GM21717 (cell line): ENCODE measurements around the gene MEG3.

Experiments
- ATAC-seq: cut with Tn5 transposase; IDR thresholded peaks from one replicate; pipeline ENCODE4 v1.9.1; 2021; ENCODE audit warnings: mild to moderate bottlenecking, moderate library complexity; ENCODE audit not compliant: unreplicated experiment

The MEG3 gene

DNA sequence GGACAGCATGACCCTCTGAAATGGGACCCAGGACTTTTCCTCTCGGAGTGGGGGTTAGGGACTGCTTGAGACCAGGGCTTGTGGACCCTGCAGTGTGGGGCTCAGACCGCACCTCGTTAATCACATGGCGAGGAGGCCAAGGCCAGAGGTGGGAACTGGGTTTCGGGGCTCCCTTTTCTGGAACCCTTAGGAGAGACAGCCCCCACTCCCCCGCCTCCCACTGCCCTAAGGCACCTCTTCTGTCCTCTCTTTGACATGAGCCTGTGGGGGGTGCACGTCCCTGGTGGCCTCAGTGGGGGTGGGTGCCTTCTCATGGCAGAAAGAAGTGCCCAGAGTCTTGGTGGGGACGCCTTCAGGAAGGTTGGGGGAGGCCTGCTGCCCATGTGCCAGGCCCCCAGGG, 53.3 kb downstream of the MEG3 start:
- no peak for ATAC-seq

DNA sequence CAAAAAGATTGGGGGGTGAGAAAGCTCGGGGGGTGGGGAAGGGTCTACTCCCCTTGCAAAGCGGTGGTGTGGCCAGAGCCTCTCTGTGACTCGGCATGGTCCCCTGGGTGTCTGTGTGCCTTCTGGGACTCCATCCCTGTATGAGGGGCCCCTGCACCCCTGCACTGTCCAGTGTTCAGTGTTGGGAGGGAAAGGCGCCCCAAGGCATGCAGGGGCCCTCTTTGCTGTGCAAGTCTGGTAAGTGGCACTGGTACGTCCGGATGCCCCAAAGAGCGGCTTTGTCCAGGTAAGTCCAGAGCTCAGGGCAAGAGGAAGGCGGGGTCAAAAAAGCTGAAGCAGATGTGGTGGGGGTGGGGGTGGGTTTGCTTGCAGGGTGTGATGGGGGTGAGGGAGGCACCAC, 53.9 kb downstream of the MEG3 start:
- ATAC-seq: no peak

DNA sequence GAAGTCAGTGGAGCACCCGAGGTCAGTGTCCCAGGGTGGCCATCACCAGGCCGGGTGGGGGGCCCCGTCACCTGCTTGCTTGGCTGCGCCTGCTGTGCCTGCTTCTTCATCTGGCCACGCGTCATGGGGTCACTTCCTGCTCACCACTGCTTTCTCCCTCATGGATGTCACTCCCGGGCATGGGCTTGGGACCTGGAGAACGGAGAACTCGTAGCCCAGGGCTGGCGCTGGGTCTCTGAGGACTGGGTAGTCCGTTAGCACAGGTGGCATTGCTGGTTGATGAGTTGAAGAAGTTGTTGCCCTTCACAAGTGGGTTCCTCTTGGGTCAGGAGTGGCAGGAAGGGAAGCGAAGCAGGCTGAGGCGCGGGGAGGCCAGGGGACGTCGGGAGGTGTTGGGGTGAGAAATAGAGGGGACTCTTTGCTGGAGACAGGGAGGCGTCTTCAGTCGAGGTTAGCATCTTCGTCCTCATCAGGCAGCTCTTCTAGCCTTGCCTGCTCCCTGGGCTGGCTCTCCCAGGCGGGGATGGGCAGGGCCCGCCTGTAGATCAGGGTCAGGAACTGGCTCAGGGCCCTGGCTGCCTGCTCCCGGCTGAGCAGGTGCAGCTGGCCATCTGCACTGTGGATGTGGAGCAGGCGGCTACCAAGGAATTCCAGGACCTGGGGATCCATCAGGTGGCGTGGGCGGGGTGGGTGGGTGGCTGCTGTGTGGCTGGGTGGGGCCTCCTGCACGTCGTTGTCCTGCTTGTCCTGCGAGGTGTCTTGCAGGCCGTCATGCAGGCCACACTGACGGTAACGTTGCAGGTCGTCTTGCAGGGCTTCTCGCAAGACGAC, 54.6 kb downstream of the MEG3 start:
- no peak for ATAC-seq

DNA sequence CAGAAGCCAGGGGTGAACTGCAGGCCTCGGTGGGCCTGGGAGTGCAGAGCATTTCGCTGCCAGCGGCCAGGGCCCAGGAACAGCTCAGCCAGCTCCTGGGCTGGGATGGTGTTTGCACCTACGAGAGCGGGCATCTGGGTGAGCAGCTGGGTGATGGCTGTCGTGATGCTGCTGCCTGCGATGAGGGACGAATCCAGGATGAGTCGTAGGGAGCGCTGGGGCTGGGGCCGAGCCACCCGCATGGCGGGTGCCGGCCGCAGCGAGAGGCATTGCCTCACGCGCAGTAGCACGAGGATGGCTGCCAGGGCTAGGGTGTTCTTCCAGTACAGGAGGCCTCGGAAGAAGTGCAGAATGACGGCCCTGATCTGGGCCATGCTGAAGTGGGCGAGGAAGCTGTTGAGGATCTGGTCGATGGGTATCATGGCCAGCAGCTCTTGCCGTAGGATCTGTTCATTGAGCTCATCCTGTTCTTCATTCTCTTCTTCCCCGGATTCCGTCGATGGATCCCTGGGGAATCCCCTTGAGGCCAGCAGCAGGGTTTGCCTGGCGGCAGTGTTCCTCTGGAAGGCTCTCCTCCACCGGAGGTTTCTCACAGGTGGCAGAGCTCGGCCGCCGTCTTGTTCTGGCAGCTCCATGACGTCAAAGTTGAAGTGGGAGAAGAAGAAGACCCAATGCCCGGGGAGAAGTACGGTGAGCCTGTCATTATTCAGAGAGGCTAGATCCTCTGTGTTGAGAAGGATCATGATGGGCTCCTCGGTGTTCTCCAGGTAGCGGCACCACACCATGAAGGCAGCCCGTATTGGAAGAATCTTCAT, 55.5 kb downstream of the MEG3 start:
- ATAC-seq: no peak

DNA sequence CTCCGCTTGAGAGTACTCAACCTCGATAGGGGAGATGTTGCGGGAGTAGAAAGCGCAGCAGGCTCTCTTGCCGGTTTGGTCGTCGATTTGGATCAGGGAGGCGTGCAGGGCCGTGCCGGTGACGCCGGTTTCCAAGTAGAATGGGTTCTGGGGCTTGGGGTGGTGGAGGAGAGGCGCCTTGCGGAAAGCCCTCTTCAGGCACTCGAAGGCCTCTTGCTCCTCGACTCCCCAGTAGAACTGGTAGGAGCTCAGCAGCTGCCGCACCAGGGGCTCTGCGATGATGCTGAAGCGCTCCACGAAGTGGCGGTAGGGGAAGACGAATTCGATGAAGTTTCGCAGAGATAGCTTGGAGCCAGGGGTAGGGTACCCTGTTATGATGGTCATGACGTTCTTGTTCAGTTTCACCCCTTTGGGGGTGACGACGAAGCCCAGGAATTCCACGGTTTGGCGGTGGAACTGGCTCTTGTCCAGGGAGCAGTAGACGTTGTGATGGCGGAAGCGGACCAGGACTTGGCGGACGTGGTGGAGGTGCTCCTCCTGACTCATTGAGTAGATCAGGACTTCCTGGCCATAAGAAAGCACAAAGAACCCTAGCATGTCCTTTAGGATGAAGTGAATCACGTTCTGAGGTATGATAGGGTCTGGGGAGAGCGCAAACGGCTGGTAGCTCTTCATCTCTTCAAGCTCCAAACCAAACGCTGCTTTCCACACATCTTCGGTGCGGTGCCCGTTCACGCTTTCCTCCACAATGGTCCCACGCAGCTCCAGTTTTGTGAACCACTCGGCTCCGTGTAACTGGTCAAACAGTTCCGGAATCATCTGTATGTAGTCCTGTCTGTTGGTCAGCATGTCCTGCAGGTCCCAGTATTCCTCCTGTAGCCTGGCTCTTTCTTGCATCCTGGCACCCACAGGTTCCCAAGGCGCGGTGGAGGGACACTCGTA, 56.4 kb downstream of the MEG3 start:
- no peak for ATAC-seq

DNA sequence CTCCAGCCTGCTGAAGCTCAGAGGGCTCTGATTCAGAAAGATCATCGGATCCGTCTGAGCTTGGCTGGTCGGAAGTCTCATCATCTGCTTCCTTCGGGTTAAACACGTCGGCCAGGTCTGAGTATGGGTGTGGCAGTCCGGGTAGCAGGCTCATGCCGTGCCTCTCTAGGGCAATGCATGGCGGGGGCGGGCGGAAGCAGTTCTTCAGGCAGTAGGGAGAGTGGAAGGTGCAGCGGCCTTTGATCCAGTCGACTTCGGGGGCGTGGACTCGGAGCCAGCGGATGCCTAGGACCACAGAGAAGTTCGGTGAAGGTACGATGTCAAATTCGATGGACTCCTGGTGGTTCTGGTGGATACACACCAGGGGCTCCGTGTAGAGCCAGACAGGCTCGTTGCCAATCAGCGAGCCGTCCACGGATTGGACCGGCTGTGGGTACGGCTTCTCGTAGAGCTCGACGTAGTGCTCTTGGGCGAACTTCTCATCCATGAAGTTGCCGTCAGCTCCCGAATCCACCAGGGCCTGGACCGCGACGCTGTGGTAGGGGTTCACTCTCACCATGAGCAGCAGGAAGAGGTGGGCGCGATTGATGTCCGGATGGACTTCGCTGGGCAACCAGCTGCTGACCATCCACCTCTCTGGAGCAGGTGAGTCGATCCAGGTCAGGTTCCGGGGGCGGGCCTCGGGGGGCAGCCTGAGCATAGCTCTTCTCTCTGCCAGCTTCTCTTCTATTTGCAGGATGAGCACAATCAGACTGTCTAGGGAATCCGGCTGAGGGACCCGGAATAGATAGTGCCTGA, 57.3 kb downstream of the MEG3 start:
- ATAC-seq: no peak

DNA sequence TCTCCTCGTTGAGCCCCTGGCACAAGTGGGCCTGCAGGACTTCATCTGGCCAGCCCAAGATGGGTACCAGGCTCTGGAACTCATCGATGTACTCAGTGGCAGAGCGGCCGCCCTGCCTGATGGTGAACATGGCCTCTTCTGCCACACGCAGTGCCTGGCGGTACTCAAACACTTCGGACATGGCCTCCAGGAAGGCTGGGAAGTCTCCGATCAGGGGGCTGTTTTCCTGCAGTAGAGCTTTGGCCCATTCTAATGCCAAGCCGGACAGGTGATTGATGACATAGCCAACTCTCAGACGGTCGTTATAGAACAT, 57.8 kb downstream of the MEG3 start:
- no peak for ATAC-seq

DNA sequence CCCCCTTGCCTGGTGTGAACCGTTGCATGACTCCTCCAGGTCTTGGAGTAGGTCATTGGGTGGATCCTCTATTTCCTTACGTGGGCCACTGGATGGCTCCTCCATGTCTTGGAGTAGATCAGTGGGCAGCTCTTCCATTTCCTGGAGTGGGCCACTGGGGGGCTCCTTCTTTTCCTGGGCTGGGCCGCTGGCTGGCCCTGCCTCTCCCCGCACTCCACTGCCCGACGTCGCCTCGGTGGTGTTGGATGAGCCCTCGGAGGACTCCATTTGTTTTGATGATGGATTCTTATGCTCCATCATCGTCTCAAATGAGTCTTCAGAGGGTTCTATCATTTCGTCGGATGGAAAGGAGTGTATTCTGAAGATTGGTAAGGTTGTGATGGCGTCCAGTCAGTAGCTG, 58.5 kb downstream of the MEG3 start:
- no peak for ATAC-seq

DNA sequence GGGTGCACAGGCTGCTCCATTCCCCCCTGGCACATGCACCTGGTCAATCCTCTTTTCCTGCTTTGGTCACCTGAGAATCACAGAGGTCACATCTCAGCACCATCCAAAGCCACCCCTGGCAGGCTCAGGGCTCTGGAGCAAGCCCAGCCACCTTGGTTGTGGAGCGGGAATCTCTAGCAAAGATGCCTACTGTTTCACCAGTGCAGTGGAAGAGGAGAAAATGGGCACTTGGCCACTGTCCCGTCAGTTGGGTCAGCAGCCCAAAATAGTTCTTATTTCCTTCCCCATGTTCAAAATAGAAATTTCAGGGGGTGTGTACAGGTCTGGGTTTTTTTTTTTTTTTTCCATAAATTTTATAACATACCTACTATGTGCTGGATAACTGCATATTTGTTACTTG, 59.3 kb downstream of the MEG3 start:
- no peak for ATAC-seq

DNA sequence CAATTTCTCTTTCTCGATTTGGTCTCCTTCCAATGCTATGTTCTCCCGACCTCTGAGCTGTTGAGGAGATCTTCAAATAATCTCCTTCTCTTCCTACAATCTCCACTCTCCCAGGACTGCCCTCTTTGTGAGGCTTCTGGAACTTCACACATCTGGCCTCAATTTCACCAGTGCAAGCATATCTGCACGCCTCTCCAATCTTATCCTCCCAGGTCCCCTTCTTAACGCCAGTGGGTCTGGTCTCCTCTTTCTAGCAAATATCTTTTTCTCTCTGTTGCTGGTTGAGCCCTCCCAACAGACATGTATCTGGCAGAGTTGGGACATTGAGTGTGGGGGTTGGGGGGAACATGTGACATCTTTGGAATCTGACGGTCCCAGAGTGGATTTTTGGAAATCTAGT, 59.7 kb downstream of the MEG3 start:
- no peak for ATAC-seq

DNA sequence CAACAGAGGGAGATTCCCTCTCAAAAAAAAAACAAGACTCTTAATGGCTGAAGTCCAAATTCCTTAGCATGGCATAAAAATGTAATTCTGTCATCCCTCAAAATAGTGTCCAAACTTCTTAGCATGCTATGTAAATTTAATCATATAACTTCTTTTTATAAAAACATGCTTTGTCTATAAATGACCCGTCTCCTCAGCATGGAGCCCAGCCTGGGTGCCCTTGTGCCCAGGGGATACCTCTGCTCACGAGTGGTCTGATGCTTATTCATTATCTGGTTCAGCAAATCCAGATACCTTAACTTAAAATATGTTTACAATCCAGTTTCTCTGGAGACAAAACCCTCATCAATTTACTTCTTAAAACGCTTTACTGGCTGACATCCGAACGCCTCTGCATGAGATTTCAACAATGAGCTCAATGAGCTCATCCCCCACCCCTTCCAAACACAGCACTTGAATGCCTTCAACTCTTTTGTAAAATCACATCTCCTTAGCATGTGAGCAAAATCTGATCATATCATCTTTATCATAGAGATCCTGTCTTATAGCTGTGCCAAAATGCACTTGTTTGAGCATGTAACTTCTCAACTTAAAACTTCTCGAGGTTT, 61.9 kb downstream of the MEG3 start:
- no peak for ATAC-seq

DNA sequence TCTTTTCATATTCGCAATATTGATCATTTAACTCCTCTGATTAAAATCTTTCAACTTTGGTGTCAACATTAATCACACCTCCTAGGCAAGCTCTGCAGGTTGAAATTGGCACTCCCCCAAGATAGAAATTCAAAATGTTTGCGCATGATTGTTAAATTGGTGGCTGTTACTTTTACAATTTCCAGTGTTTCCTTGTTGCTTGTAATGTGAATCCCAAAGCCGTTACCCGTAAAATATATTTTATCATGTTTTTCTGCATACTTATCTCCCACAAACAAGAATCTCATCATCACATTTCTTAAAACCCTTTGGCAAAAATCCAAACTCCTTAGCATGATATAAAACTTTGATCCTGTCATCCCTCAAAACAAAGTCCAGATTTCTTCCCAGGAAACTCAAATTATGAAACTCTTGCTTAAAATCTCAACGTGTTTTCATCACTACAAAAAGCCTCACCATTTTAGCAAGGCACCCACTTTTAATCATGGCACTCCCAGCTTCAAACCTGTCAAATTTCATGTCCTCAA, 62.9 kb downstream of the MEG3 start:
- no peak for ATAC-seq

DNA sequence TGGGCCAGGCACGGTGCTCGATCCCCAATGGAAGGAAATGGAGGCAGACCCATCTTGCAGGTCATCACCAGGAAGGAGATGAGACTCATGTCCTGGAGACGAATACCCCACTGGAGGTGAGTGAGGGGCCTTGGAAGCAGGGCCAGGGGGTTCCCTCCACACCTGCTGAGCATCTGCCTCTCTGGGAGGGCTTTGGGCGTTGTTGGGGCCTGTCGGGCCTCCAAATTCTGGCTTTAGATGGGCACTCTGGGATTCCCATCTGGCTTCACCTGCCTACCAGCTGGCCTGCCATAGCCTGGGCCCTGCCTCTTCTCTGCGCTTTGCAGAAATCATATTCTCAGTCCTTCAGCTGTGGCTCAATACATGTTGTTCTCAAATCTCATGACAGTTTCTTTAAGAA, 63.7 kb downstream of the MEG3 start:
- no peak for ATAC-seq

DNA sequence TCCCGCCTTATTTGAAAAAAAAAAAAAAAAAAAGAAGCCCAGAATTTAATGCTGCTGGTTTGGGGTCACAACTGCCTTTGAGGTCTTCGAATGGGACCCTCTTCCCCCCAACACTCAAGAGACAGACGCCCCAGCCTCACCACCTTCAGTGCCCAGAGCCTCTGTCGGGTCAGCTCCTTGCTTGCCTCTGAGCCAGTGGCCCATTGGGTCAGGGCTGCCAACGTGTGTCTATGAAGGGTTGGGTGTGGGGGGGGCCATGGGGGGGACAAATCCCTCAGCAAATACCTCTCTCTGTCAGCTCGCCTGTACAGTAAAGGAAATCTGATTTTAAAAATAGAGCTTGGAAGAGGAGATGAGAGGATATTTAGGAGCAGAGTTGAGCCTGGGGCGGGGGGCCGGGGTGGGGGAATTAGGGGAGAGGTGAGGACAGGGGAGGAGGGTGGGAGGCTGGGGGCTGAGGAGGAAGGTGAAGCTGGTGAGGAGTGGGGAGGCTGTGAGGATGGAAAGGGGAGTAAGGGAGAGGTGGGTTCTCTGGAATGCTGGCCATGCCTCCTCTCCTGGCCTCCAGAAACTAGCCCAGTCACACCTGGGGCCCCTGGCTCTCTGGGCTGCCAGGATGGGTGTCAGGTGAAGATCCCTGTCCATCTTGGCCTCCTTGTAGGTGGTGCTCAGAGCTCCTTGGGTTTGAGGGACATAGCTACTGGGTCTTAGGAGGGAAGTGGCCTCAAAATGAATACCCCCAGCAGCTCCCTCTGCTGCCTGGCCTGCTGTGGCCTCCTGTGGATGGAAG, 64.3 kb downstream of the MEG3 start:
- ATAC-seq: no peak

DNA sequence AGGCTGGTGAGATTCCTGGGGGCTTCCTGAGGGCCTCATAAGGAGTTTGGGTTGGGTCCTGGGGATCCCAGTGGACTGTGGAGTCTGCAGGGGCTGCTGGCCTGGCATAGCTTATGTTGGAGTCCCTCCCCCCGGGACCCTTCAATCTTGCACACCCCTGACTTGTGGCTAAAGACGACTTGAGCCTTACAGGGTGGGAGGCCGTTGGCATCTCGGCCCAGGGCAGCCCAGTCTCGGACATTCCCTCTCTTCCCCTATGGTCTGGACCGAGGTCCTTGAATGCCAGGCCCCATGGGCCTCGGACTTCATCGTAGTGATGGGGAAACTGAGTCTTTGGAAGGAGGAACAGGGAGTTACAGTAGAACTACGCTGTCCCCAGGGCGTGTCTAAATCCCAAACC, 65.1 kb downstream of the MEG3 start:
- ATAC-seq: no peak

DNA sequence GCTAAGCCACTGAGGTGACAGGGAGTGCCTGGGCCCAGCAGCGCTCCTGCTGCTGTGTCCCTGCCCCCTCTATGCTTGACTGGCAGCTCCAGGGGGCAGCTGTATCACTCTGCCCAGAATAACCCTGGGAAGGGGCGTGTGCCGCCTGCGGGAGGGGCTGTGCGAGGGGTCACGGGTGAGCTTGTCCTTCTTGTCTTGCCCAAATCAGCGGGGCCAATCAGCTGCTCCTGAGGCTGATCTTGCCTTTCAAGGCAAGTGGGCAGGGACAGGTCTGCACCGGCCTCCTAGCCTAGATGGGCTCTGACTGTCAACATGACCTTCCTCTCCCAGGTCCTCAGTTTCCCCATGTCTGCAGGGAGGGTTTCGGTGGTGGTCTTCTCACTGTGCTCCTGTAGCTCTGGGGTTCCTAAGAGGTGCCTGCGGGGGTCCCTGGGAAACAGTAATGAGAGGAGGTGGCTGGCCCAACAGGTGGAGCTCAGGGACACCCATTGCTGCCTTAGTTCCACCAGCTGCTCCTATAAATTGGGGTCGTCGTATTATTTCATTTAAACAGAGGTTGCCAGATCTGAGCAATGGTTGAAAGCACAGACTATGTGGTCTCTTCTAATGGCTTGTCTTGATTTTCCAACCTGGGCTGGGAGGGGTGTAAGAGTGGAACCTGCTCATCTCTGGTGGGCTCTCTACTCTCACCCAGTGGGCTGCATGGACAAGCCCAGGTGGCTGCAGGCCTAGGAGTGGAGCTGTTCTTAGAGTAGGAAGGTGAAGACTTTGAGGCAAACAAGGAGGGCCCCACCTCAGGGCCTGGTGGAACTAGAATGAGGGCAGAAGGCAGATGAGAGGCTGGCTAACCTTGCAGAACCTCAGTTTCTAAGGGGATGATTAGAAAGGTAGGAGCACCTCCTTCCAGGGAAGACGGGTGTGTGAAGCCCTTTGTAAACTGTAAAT, 65.9 kb downstream of the MEG3 start:
- no peak for ATAC-seq

DNA sequence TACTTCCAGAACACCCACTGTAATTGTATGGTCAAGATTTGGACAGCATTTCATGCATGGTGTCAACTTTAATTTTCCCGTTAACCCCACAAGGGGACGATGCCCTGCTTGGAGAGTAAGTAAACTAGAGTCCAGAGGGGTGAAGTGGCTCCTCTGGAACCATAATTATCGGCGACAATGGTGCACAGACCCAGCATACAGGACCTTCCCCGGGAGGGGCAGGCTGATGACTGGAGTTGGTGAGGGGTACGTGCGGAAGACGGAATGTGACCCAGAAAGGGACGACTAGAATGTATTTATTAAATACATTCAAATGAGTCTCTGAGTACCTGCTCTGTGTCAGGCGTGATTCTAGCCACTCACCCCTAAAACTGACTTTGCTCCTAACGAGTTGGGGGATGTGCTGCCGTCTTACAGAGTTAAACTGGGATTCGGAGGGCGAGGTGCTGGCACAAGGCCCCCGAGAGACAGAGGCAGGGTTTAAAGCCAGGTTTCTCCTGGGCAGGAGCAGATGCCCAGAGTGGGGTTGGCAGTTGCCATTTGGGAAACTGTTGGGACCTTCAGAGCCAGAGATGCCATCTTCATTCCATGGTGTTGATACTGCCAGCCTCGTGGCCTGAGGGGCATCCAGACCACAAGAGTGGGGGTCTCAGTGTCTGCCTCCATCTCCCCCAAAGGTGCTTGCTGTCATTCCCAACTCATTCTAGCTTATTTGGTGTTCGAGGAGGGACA, 66.7 kb downstream of the MEG3 start:
- ATAC-seq: no peak
